NCI-H446 (cell line): ENCODE measurements around the gene TGIF2LX.
"Not testable (repeated sequence)": the region's sequence is repeated elsewhere in the genome, so short reads cannot be mapped to it uniquely, and the experiment has no call there.

ENCODE experiments used
- DNase-seq, 2 experiments: peaks; one replicate each; lab custom pipeline; 2025; lab: John Stamatoyannopoulos, UW

The TGIF2LX gene

GRCh38 chrX:89921665-89922064, at the start of gene TGIF2LX:
Gene TGIF2LX, plus strand, starts transcription at chrX:89921908. Its CDS starts 178 bp downstream, at chrX:89922086.
- DNase-seq: not testable (repeated sequence)

DNA sequence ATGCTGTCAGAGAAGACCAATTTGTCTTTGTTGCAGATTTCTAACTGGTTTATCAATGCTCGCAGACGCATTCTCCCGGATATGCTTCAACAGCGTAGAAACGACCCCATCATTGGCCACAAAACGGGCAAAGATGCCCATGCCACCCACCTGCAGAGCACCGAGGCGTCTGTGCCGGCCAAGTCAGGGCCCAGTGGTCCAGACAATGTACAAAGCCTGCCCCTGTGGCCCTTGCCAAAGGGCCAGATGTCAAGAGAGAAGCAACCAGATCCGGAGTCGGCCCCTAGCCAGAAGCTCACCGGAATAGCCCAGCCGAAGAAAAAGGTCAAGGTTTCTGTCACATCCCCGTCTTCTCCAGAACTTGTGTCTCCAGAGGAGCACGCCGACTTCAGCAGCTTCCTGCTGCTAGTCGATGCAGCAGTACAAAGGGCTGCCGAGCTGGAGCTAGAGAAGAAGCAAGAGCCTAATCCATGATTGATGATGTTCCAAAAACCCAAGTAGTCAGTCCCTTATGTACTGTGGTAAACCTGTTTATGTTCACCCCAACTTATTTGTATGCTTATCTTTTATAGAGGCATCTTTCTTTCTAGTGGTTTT, 728 bp downstream of the TGIF2LX start:
- DNase-seq: not testable (repeated sequence)

DNA sequence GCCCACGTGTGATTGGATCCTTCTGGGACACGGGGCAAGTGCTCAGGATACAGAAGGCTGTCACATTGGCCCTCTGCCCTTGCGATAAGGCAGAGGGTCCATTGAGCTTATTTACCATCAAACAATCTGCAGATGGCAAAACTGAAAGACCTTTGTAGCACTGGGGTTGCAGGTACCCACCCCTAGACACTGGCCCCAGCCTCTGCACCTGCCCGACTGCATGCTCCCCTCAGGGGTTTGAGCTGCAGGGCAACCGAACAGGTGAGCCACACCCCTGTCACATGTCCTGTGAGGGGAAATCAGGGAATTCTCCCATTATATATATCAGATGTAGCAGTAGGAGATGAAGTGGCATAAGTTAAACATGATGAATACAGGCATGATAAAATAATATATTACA, 21.4 kb downstream of the TGIF2LX start:
- DNase-seq: not testable (repeated sequence)

DNA sequence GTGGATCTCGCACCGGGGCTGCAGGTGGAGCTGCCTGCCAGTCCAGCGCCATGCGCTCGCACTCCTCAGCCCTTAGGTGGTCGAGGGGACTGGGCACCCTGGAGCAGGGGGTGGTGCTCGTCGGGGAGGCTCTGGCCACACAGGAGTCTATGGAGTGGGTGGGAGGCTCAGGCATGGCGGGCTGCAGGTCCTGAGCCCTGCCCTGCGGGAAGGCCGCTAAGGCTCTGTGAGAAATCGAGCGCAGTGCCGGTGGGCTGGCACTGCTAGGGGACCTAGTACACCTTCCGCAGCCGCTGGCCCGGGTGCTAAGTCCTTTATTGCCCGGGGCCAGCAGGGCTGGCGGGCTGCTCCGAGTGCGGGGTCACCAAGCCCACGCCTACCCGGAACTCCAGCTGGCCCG, 43.9 kb downstream of the TGIF2LX start:
- DNase-seq: not testable (repeated sequence)
